Colonic mucosa (tissue), 4 donors: Measurements from ENCODE around the gene CREB3L4. TPM values are rescaled to one million over a fixed set of nuclear protein-coding genes. Genes with fewer than 3 reads are reported as not detected.
A peak's percentile ranks its signal among the peaks of the same experiment; 100 is the strongest.
"Not testable (repeated sequence)": the region's sequence is repeated elsewhere in the genome, so short reads cannot be mapped to it uniquely, and the experiment has no call there.

ENCODE experiments used
- DNase-seq: peaks from one replicate; pipeline ENCODE4 v3.0.0-alpha.2; 2020
- H3K27ac ChIP-seq: fragments of 200-600 bp; one replicate; pipeline ENCODE4 v1.8.0; 2021
- H3K27me3 ChIP-seq: fragments of 200-600 bp; one replicate; pipeline ENCODE4 v1.8.0; 2021
- H3K36me3 ChIP-seq: fragments of 200-600 bp; one replicate; pipeline ENCODE4 v1.8.0; 2021
- H3K4me1 ChIP-seq: fragments of 200-600 bp; one replicate; pipeline ENCODE4 v1.8.0; 2021; ENCODE audit warnings: mild to moderate bottlenecking
- H3K4me3 ChIP-seq: fragments of 200-600 bp; one replicate; pipeline ENCODE4 v1.8.0; 2021
- H3K9ac ChIP-seq, 2 donors: one replicate each; pipeline ENCODE4 v1.7.0; 2013; ENCODE audit warnings: control low read depth in 2 of 2, low read depth in 2 of 2, low read length in 2 of 2
- H3K9me3 ChIP-seq: fragments of 200-600 bp; one replicate; pipeline ENCODE4 v1.8.0; 2021
- CTCF ChIP-seq: fragments of 200-600 bp; IDR thresholded peaks from one replicate; pipeline ENCODE4 v1.8.0; 2022; ENCODE audit warnings: antibody characterized with exemption, mild to moderate bottlenecking
- intact Hi-C: fragments of 100-400 bp; cut with DNase I; formaldehyde crosslinking; loops from one replicate; pipeline ENCODE4 v1.14.1; 2022
- total RNA-seq, 2 donors: library from RNA; stranded (reverse); fragmentation: NEBNext Ultra II Directional in 1 of 2; extraction: Animal tissue kit (Norgen Biotek cat#: 25700) in 1 of 2; gene quantifications; one replicate each; pipeline ENCODE4 v1.2.1, GENCODE V29; 2021
- donor health status: healthy.
- donor health status: DM: no; HTN: no; CAD: no.
- donor health status: DM: no; HTN: no; CAD: no.

CREB3L4 gene
- total RNA-seq, 2 donors from 2014 or later: 19.0 to 37.1 TPM

- peak within 1 kb of the TSS; percentile 98 to 99 for H3K9ac ChIP-seq
- peak within 1 kb of the TSS; percentile 100 for H3K4me3 ChIP-seq
- TF ChIP-seq CTCF: no peak
- peaks cover 8% of the 10 kb centered on the region for H3K4me1 ChIP-seq
- no peaks in the 10 kb centered on the region for H3K36me3 ChIP-seq
- H3K27me3 ChIP-seq: no peaks in the 10 kb centered on the region
- no peaks in the 10 kb centered on the region for H3K9me3 ChIP-seq
- peak; percentile 94 for DNase-seq
- intact Hi-C loops: no loop called here
- peak within 1 kb of the TSS; percentile 93 for H3K27ac ChIP-seq
Observed at GRCh38 chr1:153977250-153978240, 9.8 kb downstream of the CREB3L4 start, which contains the start of gene JTB. JTB (minus strand) TSS chr1:153977674; CDS start chr1:153977252, 422 bp downstream.

GRCh38 chr1:153978274-153978909 is 10.7 kb downstream of the CREB3L4 start:
- intact Hi-C loops: no loop called here
- peak overlapping the region; percentile 100 for H3K4me3 ChIP-seq
- H3K27me3 ChIP-seq: no peaks in the 10 kb centered on the region
- no peaks in the 10 kb centered on the region for H3K36me3 ChIP-seq
- peak overlapping the region in 1 of 2 donors; percentile 98 for H3K9ac ChIP-seq
- H3K9me3 ChIP-seq: no peaks in the 10 kb centered on the region
- H3K27ac ChIP-seq: peak overlapping the region; percentile 93
- DNase-seq: no peak
- peaks cover 8% of the 10 kb centered on the region for H3K4me1 ChIP-seq
- TF ChIP-seq CTCF: no peak

GRCh38 chr1:153979091-153979490 is 11.4 kb downstream of the CREB3L4 start:
- H3K4me3 ChIP-seq, H3K27ac ChIP-seq, H3K9ac ChIP-seq, H3K4me1 ChIP-seq, intact Hi-C loops, H3K9me3 ChIP-seq, H3K36me3 ChIP-seq, H3K27me3 ChIP-seq, DNase-seq: not testable (repeated sequence)

- DNase-seq, H3K9ac ChIP-seq, H3K9me3 ChIP-seq, H3K27me3 ChIP-seq, H3K27ac ChIP-seq, H3K4me1 ChIP-seq, H3K4me3 ChIP-seq, H3K36me3 ChIP-seq: not testable (repeated sequence)
- intact Hi-C loops: loop anchor here (10.0 kb wide), 1 partner anchor 307 kb away; the partner anchor contains the start of genes ILF2 and NPR1
Observed at GRCh38 chr1:153981735-153982134, 14.0 kb downstream of the CREB3L4 start.

- TF ChIP-seq CTCF: no peak
- peak overlapping the region; percentile 63 for H3K27ac ChIP-seq
- no peaks in the 10 kb centered on the region for H3K36me3 ChIP-seq
- no peaks in the 10 kb centered on the region for H3K27me3 ChIP-seq
- H3K9me3 ChIP-seq: no peaks in the 10 kb centered on the region
- H3K9ac ChIP-seq: peak overlapping the region in 1 of 2 donors; percentile 92
- DNase-seq: no peak
- H3K4me3 ChIP-seq: no peak overlapping the region
- intact Hi-C loops: loop anchor here (10.0 kb wide), 1 partner anchor 310 kb away; the partner anchor contains the start of genes ILF2 and NPR1
- peaks cover 7% of the 10 kb centered on the region for H3K4me1 ChIP-seq
Observed at GRCh38 chr1:153984123-153984894, 16.6 kb downstream of the CREB3L4 start.
